ENCODE results near the gene VWA7.

Gene VWA7

GRCh38 chr6:31728767-31729514 is 48.2 kb downstream of the VWA7 start, which contains the start of gene DDAH2:
TSS of gene DDAH2 (minus strand) at chr6:31729299. CDS start at chr6:31729161, 138 bp downstream.
- FAIRE-seq: no peak

GRCh38 chr6:31727717-31728671 is 49.1 kb downstream of the VWA7 start:
- no peak for FAIRE-seq

- no peak for FAIRE-seq
Observed at GRCh38 chr6:31727034-31727716, 50.0 kb downstream of the VWA7 start.

GRCh38 chr6:31725502-31726350 is 51.4 kb downstream of the VWA7 start:
- FAIRE-seq: no peak

GRCh38 chr6:31723980-31724691 is 53.0 kb downstream of the VWA7 start:
- FAIRE-seq: no peak

GRCh38 chr6:31723245-31723979 is 53.7 kb downstream of the VWA7 start, which contains the start of gene MPIG6B:
TSS of gene MPIG6B (plus strand) at chr6:31723373. CDS start at chr6:31723384, 11 bp downstream.
- FAIRE-seq: no peak

GRCh38 chr6:31722173-31722572 is 55.0 kb downstream of the VWA7 start:
- FAIRE-seq: no peak

GRCh38 chr6:31721351-31722020 is 55.6 kb downstream of the VWA7 start, which contains the start of gene LY6G6C:
TSS of gene LY6G6C (minus strand) at chr6:31721746. CDS start at chr6:31721679, 67 bp downstream.
- no peak for FAIRE-seq

- no peak for FAIRE-seq
Observed at GRCh38 chr6:31720196-31720770, 56.8 kb downstream of the VWA7 start.

- FAIRE-seq: no peak
Observed at GRCh38 chr6:31719001-31719400, 58.1 kb downstream of the VWA7 start.

GRCh38 chr6:31718265-31718664 is 58.9 kb downstream of the VWA7 start:
- no peak for FAIRE-seq

GRCh38 chr6:31717499-31718222 is 59.5 kb downstream of the VWA7 start:
- no peak for FAIRE-seq
